Ovary (tissue), 3 donors: Measurements from ENCODE around the gene NDST3.

Source experiments
- POLR2A ChIP-seq: fragments of 450-650 bp; IDR thresholded peaks from one replicate; pipeline ENCODE4 v1.6.1; 2017; ENCODE audit warnings: antibody characterized with exemption, mild to moderate bottlenecking, moderate library complexity
- TF ChIP-seq, protein P1 (sequence below), 3 donors: fragments of 450-650 bp in 2 of 3; fragments of 200-600 bp in 1 of 3; IDR thresholded peaks; one replicate each; pipeline versions ENCODE4 v1.5.1 to v1.8.0; 2016 to 2022; ENCODE audit warnings: antibody characterized with exemption in 3 of 3, mild to moderate bottlenecking in 1 of 3
- donor health status: DM: no; HTN: no; CAD: no.

GRCh38 chr4:118221227-118221800, 187.0 kb downstream of the NDST3 start:
- TF ChIP-seq, protein P1, sequence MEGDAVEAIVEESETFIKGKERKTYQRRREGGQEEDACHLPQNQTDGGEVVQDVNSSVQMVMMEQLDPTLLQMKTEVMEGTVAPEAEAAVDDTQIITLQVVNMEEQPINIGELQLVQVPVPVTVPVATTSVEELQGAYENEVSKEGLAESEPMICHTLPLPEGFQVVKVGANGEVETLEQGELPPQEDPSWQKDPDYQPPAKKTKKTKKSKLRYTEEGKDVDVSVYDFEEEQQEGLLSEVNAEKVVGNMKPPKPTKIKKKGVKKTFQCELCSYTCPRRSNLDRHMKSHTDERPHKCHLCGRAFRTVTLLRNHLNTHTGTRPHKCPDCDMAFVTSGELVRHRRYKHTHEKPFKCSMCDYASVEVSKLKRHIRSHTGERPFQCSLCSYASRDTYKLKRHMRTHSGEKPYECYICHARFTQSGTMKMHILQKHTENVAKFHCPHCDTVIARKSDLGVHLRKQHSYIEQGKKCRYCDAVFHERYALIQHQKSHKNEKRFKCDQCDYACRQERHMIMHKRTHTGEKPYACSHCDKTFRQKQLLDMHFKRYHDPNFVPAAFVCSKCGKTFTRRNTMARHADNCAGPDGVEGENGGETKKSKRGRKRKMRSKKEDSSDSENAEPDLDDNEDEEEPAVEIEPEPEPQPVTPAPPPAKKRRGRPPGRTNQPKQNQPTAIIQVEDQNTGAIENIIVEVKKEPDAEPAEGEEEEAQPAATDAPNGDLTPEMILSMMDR (IDR thresholded peaks at IDR 0.05), result no peak
- no peak for TF ChIP-seq POLR2A
